ENCODE results near the gene MAML1. TPM values are rescaled to one million over a fixed set of nuclear protein-coding genes. Genes with fewer than 3 reads are reported as not detected.

The MAML1 gene
- total and polyA plus RNA-seq, 2 experiments from 2014 or later = 9.6 to 43.9 TPM

DNA sequence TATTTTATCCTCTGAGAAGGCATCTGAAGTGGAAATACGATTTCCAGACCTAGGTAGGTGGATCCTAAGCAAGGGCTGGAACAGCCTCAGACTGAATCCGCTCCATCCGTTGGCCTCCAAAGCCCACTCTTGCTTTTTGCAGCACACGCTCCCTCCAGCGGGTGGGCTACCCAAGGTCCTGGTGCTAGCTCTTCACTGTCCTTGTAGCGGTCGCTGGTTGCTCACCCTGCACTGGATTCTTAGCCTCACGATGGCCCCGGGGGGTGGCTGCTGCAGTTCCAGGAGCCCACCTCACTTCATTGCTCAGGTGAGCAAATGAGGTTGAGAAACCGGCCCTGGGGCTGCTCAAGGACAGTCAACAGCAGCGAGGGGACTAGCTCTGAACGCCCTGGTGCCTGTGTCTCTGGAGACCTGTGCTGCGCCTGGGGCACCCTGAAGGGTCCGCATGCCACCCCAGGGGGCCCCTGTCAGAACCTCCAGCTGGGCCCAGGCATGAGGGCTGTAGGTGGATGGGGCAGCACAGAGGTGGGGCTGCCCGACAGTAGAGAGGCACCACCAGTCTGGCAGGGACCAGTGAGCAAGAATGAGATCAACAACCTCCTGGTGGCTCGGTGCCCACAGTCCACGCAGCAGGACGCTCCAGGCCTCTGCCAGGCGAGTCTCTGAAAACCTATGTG is 69.7 kb downstream of the MAML1 start:
- Mint-ChIP-seq H3K36me3 (ENCODE audit: low read depth) (peaks cover 29% of the 10 kb centered on the region), H3K4me1 (peaks cover 30% of the 10 kb centered on the region), H3K9me3 (no peaks in the 10 kb centered on the region), H3K27ac (no peak overlapping the region; the same call in 1 of the 2 replicates), H3K27me3 (ENCODE audit: insufficient read depth, low read depth, poor library complexity) (peaks cover 24% of the 10 kb centered on the region), H3K4me3 (no peak overlapping the region; the same call in 2 of the 3 replicates)
- Histone ChIP-seq H3K36me3 (ENCODE audit: insufficient read depth) (no peaks in the 10 kb centered on the region; the same call in 1 of the 2 replicates), H3K4me2 (peak overlapping the region; percentile 20; the same call in 1 of the 2 replicates), H3F3A (replicated peaks; ENCODE audit: low read depth) (peaks cover under 1% of the 10 kb centered on the region; the same call in 1 of the 2 replicates), H4K20me1 (replicated peaks; ENCODE audit: insufficient read depth) (peaks cover 17% of the 10 kb centered on the region), H3K27ac (ENCODE audit: low read depth) (no peak overlapping the region), H3K4me1 (ENCODE audit: insufficient read depth) (peaks cover 8% of the 10 kb centered on the region), H3K9me2 (ENCODE audit: insufficient read depth) (no peaks in the 10 kb centered on the region), H3K79me2 (replicated peaks; ENCODE audit: insufficient read depth) (peaks cover 19% of the 10 kb centered on the region), H2AFZ (no peak overlapping the region), H3K27me3 (ENCODE audit: insufficient read depth) (no peaks in the 10 kb centered on the region), H3K4me3 (no peak overlapping the region)
- no peak for TF ChIP-seq ZNF114 (CRISPR knock-in tag; IDR thresholded peaks at IDR 0.05)
- TF ChIP-seq JUNB (IDR thresholded peaks at IDR 0.05; ENCODE audit: unreplicated experiment) = no peak
- TF ChIP-seq, protein P1, sequence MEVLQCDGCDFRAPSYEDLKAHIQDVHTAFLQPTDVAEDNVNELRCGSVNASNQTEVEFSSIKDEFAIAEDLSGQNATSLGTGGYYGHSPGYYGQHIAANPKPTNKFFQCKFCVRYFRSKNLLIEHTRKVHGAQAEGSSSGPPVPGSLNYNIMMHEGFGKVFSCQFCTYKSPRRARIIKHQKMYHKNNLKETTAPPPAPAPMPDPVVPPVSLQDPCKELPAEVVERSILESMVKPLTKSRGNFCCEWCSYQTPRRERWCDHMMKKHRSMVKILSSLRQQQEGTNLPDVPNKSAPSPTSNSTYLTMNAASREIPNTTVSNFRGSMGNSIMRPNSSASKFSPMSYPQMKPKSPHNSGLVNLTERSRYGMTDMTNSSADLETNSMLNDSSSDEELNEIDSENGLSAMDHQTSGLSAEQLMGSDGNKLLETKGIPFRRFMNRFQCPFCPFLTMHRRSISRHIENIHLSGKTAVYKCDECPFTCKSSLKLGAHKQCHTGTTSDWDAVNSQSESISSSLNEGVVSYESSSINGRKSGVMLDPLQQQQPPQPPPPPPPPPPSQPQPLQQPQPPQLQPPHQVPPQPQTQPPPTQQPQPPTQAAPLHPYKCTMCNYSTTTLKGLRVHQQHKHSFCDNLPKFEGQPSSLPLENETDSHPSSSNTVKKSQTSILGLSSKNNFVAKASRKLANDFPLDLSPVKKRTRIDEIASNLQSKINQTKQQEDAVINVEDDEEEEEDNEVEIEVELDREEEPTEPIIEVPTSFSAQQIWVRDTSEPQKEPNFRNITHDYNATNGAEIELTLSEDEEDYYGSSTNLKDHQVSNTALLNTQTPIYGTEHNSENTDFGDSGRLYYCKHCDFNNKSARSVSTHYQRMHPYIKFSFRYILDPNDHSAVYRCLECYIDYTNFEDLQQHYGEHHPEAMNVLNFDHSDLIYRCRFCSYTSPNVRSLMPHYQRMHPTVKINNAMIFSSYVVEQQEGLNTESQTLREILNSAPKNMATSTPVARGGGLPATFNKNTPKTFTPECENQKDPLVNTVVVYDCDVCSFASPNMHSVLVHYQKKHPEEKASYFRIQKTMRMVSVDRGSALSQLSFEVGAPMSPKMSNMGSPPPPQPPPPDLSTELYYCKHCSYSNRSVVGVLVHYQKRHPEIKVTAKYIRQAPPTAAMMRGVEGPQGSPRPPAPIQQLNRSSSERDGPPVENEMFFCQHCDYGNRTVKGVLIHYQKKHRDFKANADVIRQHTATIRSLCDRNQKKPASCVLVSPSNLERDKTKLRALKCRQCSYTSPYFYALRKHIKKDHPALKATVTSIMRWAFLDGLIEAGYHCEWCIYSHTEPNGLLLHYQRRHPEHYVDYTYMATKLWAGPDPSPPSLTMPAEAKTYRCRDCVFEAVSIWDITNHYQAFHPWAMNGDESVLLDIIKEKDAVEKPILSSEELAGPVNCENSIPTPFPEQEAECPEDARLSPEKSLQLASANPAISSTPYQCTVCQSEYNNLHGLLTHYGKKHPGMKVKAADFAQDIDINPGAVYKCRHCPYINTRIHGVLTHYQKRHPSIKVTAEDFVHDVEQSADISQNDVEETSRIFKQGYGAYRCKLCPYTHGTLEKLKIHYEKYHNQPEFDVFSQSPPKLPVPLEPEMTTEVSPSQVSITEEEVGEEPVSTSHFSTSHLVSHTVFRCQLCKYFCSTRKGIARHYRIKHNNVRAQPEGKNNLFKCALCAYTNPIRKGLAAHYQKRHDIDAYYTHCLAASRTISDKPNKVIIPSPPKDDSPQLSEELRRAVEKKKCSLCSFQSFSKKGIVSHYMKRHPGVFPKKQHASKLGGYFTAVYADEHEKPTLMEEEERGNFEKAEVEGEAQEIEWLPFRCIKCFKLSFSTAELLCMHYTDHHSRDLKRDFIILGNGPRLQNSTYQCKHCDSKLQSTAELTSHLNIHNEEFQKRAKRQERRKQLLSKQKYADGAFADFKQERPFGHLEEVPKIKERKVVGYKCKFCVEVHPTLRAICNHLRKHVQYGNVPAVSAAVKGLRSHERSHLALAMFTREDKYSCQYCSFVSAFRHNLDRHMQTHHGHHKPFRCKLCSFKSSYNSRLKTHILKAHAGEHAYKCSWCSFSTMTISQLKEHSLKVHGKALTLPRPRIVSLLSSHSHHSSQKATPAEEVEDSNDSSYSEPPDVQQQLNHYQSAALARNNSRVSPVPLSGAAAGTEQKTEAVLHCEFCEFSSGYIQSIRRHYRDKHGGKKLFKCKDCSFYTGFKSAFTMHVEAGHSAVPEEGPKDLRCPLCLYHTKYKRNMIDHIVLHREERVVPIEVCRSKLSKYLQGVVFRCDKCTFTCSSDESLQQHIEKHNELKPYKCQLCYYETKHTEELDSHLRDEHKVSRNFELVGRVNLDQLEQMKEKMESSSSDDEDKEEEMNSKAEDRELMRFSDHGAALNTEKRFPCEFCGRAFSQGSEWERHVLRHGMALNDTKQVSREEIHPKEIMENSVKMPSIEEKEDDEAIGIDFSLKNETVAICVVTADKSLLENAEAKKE (CRISPR knock-in tag; IDR thresholded peaks at IDR 0.05) = no peak
- TF ChIP-seq EZH2 (IDR thresholded peaks at IDR 0.05; ENCODE audit: low read depth, unreplicated experiment) = no peak
- no peak for TF ChIP-seq NANOG (IDR thresholded peaks at IDR 0.05; ENCODE audit: borderline replicate concordance)
- TF ChIP-seq CREB1 (CRISPR knock-in tag; IDR thresholded peaks at IDR 0.05; ENCODE audit: low read depth) = no peak
- TF ChIP-seq, protein P2, sequence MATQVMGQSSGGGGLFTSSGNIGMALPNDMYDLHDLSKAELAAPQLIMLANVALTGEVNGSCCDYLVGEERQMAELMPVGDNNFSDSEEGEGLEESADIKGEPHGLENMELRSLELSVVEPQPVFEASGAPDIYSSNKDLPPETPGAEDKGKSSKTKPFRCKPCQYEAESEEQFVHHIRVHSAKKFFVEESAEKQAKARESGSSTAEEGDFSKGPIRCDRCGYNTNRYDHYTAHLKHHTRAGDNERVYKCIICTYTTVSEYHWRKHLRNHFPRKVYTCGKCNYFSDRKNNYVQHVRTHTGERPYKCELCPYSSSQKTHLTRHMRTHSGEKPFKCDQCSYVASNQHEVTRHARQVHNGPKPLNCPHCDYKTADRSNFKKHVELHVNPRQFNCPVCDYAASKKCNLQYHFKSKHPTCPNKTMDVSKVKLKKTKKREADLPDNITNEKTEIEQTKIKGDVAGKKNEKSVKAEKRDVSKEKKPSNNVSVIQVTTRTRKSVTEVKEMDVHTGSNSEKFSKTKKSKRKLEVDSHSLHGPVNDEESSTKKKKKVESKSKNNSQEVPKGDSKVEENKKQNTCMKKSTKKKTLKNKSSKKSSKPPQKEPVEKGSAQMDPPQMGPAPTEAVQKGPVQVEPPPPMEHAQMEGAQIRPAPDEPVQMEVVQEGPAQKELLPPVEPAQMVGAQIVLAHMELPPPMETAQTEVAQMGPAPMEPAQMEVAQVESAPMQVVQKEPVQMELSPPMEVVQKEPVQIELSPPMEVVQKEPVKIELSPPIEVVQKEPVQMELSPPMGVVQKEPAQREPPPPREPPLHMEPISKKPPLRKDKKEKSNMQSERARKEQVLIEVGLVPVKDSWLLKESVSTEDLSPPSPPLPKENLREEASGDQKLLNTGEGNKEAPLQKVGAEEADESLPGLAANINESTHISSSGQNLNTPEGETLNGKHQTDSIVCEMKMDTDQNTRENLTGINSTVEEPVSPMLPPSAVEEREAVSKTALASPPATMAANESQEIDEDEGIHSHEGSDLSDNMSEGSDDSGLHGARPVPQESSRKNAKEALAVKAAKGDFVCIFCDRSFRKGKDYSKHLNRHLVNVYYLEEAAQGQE (IDR thresholded peaks at IDR 0.05; ENCODE audit: unreplicated experiment) = no peak
- TF ChIP-seq POLR2AphosphoS5 (IDR thresholded peaks at IDR 0.05; ENCODE audit: low read depth) = no peak
- ATAC-seq = no peak
- no peak for DNase-seq (ENCODE audit: low spot score)

Data from GM23338 (cell line).